Pons (tissue), 1 donor: Measurements from ENCODE around the gene CNTN2.

Experiments used
- DNase-seq: peaks from one replicate; pipeline ENCODE4 v3.0.0-alpha.2; 2016; ENCODE audit warnings: low spot score

The CNTN2 gene

DNA sequence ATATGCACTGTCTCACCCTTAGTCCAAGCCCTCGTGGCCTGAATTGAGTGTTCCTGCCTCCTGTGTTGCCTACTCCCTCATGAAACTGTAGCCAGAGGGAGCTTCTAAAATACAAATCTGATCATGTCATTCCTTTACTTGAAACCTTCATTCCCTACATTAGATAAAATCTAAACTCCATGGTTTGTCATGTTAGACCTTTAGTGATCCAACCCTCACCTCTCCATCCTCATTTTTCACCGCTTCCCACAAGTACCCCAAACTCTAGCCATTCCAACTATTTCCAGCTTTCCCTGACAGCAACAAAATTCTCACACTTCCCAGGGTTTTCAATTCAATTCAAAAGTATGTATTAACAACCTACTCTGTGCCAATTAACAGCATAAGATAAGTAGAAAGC, 18.3 kb upstream of the CNTN2 start:
- DNase-seq = no peak

GRCh38 chr1:205025239-205025638, 17.8 kb upstream of the CNTN2 start:
- no peak for DNase-seq

DNA sequence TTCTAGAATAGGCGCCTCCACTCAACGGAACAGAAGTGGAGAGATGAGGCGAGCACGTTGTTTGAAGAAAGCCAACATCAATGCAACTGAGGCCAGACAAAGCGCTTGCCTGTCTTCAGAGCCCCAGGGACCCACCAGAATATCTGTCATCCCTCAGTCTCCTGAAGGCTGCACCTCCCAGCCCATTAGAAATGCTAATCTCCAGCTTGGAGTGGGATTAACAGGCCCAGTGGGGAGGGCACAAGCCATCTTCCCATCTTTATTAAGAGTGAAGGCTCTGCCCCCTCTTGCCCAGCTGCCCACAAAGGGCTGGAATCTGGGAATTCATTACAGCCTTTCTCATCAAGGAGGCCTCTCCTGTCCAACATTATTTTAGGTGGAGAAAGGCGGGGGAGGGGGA, 16.8 kb upstream of the CNTN2 start:
- no peak for DNase-seq

DNA sequence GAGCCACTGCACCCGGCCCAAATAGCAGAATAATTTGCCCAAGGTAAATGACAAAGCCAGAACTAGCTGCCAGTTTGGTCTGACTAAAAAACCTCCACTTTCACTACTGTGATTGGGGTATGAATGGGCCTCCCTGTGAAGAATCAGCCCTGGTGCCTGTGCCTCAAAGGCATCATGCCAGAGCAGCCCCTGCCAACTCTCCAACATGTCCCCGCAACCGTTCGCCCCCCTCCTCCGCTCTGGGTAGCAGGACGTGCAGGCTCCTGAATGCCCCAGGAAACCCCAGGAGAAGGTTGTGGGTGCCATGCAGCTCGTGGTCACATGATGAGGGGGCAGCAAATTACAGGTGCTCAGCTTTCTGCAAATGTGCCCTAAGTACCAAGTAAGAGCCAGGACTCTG, 14.6 kb upstream of the CNTN2 start:
- DNase-seq = no peak

DNA sequence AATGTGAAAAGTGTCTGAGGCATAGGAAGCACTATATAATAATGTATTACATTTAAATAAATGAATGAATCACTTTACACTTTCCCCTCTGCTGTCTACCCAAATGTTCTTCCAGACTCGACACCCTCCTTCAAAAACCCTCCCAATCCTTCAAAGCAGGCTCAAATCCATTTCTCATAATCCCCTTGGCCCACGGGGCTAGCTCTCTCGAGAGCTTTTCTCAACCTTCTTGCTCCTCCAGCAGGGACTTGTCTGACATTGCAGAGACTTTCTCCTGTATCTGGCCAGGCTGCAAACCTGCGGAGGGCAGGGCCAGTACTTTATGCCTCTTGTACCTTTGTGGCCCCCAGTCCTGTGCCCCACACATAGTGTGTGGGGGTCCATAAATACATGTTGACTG, 14.1 kb upstream of the CNTN2 start:
- DNase-seq = no peak

- DNase-seq = no peak
Measured at GRCh38 chr1:205030241-205030640, 12.8 kb upstream of the CNTN2 start.

DNA sequence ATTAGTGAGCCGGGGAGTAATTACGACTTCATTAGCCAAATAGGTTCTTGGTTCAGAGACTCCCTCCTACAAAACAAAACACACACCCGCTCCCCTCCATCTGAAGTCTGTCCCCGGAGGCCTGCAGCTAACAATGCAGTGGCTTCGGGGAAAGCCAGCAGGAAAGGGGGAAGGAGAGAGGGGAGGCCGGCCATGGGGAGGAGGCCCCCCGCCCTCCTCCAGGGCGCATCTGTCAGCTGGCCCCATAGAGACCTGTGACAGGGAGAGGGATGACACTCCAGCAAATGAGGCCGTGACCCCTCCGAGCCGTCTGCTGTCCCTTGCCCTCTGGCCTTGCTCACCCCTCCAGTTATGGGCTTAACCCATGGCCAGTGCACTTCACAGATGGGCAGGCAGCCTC, 12.1 kb upstream of the CNTN2 start:
- no peak for DNase-seq

GRCh38 chr1:205032508-205032907, 10.5 kb upstream of the CNTN2 start:
- DNase-seq = no peak

DNA sequence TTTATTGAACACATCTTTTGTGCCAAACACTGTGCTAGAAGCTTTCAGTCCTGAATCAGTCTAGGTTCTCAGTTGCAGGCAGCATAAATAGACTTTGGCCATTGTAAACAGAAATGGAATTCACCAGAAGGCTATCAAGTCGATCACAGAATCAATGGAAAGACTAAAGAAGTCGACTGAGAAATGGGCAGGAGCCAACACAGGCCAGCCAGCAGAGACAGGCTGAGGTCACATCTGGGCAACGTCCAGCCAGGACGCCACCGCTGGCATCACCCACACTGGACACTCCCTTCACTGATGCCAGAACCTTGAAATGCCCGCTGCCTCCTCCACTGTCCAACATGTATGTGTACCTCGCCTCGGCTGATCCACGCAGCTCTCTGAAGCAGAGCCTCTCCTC, 5.5 kb upstream of the CNTN2 start:
- DNase-seq = no peak

DNA sequence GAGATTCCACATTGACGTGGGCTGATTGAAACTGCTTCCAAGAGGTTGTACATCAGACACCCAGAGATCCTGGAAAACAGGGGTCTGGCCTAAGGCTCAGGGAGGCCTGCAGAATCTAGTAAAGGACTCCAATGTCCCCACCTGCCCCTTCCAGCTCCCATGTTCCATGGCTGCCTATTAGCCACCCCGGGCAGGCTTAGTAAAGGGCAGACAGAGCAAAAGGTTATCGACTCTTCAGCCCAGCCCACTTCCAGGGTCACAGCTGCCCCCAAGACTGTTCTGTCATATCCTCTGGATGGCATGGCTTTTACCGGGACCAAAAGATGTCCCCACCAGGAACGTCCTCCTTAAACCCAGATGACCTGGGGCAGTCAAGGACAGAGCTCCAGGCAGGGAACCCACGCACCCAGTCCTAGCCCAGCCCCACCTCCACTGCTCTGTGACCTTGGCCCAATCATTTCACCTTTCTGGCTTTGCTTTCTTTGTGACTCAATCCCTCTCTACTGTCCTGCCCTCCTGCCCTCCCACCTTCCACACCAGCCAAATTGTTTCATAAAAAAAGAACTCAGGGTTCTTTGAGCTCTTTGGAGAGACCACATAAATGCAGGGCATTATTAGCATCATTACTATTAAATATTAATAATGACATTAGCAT, 4.8 kb upstream of the CNTN2 start:
- DNase-seq = no peak

DNA sequence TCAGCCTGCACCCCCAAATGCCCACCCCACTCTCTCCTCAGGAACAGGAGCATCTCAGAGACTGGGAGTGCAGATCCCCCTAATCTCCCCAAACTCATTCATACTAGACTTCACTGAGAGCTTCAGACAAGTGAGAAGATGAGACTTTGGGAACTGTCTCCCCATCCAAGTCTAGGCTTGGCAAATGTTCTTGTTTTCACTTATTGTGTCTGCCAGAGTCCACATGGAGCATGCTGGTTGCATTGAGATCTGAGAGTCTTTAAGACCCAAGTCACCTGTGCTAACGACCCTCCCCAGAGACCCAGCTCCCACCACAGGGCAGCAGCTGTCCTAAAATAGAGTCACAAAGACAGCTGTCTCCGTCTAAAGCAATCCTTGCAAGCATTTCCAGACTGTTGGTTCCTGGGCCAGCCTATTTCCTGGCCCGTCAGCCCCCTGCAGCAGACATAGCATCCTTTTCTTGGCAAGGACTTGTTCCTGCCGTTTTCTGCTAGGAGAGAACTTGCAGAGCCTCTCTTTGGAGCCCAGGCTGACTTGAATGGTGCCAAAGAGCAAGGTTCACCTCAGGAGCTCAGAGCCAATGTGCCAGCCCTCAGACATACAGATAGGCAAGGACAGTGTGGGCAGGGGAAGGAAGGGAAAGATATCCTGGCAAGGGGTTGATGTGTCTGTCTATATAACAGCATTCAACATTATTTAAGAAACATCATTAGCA, 1.9 kb upstream of the CNTN2 start:
- DNase-seq = no peak

DNA sequence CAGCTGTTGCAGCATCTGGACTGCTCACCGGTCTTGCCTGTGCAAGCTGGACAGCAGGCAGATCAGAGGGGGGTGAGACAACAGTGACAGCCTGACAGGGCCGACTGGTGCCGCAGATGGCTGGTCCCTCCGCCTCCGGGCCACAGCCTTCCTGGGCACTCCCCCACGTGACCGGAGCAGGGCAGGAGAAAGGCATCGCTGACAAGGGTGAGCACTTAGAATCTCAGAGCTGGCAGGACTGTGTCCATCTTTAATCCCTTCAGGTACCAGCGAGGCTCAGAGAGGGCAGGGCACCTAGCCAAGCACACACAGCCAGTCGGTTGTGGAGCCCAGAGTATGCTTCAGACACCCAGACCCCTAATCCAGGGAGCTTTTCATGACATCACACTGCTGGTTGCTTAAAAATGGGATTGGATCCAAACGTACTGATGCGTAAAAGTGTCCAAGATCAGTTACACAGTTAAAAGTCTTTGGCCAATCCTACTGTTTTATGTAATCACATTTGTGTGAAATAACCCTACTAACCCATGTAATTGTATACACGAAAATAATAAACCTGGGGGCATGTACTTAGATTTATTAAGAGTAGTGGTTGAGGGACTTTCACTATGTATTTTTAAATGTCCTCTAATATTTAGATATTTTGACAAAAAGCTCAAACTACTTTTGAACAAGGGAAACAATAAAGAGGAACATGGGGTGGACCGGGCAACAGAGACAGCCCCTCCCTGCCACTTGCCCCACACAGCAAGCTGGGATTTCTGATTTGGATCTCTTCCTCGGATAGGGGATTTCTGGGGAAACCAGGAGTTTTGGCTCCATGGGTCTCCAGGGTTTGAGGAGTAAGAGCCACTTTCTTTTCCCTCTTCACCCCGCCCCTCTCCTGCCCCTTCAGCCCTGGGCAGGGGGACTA, 758 bp upstream of the CNTN2 start:
- peak; percentile 81 for DNase-seq

GRCh38 chr1:205043866-205044265, 854 bp downstream of the CNTN2 start:
- DNase-seq = no peak

- DNase-seq = no peak
Measured at GRCh38 chr1:205044741-205045140, 1.7 kb downstream of the CNTN2 start.

DNA sequence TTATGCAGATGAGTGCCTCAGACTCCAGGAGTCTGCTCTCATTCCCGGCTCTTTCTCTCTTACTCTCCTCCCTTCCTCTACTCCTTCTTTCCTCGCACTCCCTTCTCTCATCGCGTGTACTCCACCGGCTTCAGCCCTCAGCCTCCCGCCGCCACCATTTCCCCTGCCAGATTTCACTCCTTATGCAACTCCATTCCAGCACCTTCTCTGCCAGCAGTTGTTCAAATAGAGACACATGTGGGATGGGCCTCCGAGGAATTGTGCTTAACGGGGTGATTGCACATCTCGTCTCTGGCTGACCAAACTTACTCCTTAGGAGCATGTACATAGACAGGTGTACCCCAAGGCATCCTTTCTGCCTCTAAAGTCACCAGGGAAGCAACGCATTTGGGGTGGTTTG, 2.1 kb downstream of the CNTN2 start:
- DNase-seq = no peak

- DNase-seq = peak; percentile 83
Measured at GRCh38 chr1:205046870-205047269, 3.9 kb downstream of the CNTN2 start.

- peak; percentile 87 for DNase-seq
Measured at GRCh38 chr1:205047764-205048231, 4.8 kb downstream of the CNTN2 start.

DNA sequence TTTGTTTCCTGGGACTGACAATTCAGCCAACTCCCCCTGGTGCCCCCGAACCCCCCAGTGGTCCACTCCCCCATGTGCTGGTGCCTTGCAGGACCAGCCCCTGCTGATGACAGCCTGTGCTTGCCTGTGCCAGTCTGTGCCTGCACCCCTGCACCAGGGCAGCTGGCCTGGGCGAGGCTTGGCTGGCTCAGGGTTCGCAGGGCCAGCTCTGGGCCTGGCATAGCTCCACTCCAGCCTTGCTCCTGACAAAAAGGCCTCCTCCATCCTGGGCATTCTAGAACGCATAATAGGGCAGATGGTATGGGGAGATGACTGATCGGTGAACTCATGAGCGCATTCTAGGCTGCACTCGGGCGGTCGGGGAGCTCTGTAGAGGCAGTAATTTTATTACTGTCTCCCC, 5.4 kb downstream of the CNTN2 start:
- DNase-seq = peak; percentile 96

DNA sequence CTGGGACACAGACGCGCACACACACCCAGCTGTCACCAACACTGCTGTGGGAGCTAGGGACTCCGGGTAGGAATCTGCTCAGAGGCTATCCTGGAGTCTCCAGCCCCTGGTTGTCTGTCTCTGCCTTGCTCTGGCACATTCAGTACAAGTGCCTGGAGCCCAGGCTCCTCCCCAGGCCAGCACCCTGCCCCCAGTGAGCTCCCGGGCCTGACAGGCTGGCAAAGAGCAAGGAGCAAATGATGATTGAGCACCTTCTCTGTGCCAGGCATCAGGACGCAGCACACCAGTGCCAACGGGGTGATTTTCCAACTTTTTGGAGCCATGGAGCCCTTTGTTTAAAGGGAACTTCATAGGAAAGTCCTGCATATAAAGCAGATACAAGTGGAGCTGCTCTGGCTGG, 6.5 kb downstream of the CNTN2 start:
- peak; percentile 74 for DNase-seq

- no peak for DNase-seq
Measured at GRCh38 chr1:205052690-205053089, 9.7 kb downstream of the CNTN2 start.

DNA sequence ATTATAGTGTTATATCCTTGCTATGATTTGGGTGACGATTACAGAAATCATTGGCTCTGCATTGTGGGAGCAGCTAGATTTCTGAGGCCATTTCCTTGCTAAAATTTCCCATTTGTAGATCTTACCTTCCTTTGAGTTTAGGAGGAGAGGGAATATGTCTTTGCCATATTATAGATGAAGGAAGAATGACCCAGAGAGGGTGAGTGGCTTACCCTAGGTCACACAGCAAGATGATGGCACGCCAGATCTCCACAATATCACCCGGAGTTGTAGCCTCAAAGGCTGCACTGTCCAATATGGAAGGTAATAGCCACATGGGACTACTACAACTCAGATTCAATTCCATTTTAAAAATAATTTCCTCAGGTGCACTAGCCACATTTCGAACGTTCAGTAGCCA, 10.3 kb downstream of the CNTN2 start:
- no peak for DNase-seq

DNA sequence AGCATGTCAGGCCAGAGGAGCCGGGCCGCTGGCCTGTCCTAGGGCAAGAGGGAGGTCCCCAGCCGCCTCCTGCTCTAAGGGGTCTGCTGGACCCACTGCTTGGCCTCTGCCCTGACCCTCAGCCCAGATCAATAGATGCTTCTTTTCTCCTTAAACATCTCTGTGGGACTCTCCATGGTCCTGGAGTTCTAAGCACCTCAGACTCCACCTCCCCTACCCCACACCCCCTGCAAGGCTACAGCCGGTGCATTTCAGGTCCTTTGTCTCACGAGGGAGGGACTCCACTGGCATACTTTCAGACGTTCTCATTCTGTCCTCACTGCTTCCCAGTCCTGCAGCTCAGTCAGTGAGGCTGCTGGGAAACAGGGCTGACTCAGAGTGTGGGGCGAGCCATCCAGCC, 11.0 kb downstream of the CNTN2 start:
- DNase-seq = no peak

GRCh38 chr1:205056188-205056611, 13.2 kb downstream of the CNTN2 start:
- no peak for DNase-seq
